Measurements from ENCODE around the gene SLC28A3. TPM values are rescaled to one million over a fixed set of nuclear protein-coding genes. Genes with fewer than 3 reads are reported as not detected.

SLC28A3 gene
- total RNA-seq, 1 experiment from 2014 or later, result 0.13 TPM

DNA sequence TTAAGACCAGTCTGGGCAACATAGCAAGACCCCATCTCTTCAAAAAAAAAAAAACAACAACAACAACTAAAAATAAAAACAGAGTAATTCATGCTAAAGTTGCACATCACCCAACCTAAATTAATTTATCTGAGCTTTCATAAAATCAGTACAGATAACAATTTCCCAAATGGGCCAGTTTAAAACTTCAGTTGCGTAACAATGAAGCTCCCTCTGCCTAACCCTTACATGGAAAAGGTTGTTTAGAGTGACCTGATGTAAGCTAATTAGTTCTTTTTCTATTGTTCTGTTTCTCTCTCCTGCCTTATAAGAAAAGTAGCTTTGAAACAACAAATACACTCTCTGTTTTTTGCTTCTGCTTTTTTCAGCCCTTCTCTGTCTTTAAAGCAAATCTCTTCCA, 46.2 kb upstream of the SLC28A3 start:
- intact Hi-C loops (cut with micrococcal nuclease; ENCODE audit: unreplicated experiment), result no loop called here
- no TSS peak for BruUV-seq (replicated peaks)

DNA sequence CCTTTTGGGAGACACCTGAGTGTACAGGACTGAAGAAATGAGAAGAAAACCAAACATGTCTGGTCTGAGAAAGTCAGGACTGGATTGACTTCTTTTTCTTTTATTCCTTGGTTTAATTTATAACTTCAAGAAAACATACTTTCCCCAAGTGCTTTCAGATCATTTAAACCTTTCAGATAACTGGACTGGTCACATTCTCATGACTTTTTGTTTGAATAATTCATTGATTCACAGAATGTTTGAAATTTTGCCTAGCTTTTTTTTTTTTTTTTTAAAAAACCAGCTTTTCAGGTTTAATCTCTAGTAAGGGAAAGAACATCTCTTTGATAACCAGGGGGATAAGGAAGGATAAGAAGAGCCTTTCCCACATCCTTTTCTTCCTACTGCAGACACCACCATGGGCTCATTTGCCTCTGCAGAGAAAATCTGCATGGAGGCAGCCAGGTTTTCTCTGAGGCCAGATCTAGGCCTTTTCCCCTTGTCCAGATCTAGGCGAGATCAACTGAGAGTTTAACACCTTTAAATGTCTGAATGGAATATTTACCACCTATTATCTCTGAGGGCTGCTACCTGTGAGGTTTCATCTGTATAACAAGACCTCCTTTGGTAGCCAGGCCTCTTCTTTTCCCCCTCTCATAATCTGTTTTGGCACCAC, 45.0 kb upstream of the SLC28A3 start:
- Histone ChIP-seq H4K20me1 (ENCODE audit: insufficient read depth) (no peaks in the 10 kb centered on the region), H3K36me3 (ENCODE audit: low read depth) (no peaks in the 10 kb centered on the region), H3K4me1 (replicated peaks; ENCODE audit: insufficient read depth) (no peaks in the 10 kb centered on the region; the same call in 1 of the 2 replicates), H3K4me3 (no peak overlapping the region), H2AFZ (no peak overlapping the region), H3K27ac (no peak overlapping the region), H3K9me2 (ENCODE audit: insufficient read depth) (no peaks in the 10 kb centered on the region), H3K9me3 (ENCODE audit: insufficient read depth, low read depth) (no peaks in the 10 kb centered on the region), H3K27me3 (ENCODE audit: insufficient read depth, low read depth) (no peaks in the 10 kb centered on the region), H3K79me2 (ENCODE audit: low read depth) (no peaks in the 10 kb centered on the region), H3F3A (ENCODE audit: insufficient read depth, low read depth) (no peaks in the 10 kb centered on the region), H3K4me2 (no peak overlapping the region)
- intact Hi-C loops (cut with micrococcal nuclease; ENCODE audit: unreplicated experiment), result no loop called here
- no TSS peak for BruUV-seq (replicated peaks)
- no peak for TF ChIP-seq EZH2 (IDR thresholded peaks at IDR 0.05; ENCODE audit: low read depth)
- TF ChIP-seq, protein P1, sequence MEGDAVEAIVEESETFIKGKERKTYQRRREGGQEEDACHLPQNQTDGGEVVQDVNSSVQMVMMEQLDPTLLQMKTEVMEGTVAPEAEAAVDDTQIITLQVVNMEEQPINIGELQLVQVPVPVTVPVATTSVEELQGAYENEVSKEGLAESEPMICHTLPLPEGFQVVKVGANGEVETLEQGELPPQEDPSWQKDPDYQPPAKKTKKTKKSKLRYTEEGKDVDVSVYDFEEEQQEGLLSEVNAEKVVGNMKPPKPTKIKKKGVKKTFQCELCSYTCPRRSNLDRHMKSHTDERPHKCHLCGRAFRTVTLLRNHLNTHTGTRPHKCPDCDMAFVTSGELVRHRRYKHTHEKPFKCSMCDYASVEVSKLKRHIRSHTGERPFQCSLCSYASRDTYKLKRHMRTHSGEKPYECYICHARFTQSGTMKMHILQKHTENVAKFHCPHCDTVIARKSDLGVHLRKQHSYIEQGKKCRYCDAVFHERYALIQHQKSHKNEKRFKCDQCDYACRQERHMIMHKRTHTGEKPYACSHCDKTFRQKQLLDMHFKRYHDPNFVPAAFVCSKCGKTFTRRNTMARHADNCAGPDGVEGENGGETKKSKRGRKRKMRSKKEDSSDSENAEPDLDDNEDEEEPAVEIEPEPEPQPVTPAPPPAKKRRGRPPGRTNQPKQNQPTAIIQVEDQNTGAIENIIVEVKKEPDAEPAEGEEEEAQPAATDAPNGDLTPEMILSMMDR (conservative IDR thresholded peaks at IDR 0.05), result no peak
- CTCF ChIA-PET, result no interaction called here
- no peak for DNase-seq
- POLR2A ChIA-PET (ENCODE audit: unreplicated experiment), result no interaction called here

More for the DNA sequence above, 46.2 kb upstream of the SLC28A3 start:
- Histone ChIP-seq H3K4me3 (no peak overlapping the region), H2AFZ (no peak overlapping the region), H4K20me1 (ENCODE audit: insufficient read depth) (no peaks in the 10 kb centered on the region), H3K27me3 (ENCODE audit: insufficient read depth, low read depth) (0 out of 2 replicates have a peak, but pooled peaks cover 3% of the 10 kb centered on the region), H3K4me1 (replicated peaks; ENCODE audit: insufficient read depth) (no peaks in the 10 kb centered on the region; the same call in 1 of the 2 replicates), H3F3A (ENCODE audit: insufficient read depth, low read depth) (no peaks in the 10 kb centered on the region), H3K4me2 (no peak overlapping the region), H3K9me2 (ENCODE audit: insufficient read depth) (no peaks in the 10 kb centered on the region), H3K27ac (no peak overlapping the region), H3K79me2 (ENCODE audit: low read depth) (no peaks in the 10 kb centered on the region), H3K9me3 (ENCODE audit: insufficient read depth, low read depth) (no peaks in the 10 kb centered on the region), H3K36me3 (ENCODE audit: low read depth) (no peaks in the 10 kb centered on the region)
- POLR2A ChIA-PET (ENCODE audit: unreplicated experiment), result no interaction called here
- no peak for DNase-seq
- TF ChIP-seq, protein P1 (conservative IDR thresholded peaks at IDR 0.05), result no peak
- no peak for TF ChIP-seq EZH2 (IDR thresholded peaks at IDR 0.05; ENCODE audit: low read depth)
- CTCF ChIA-PET, result no interaction called here

DNA sequence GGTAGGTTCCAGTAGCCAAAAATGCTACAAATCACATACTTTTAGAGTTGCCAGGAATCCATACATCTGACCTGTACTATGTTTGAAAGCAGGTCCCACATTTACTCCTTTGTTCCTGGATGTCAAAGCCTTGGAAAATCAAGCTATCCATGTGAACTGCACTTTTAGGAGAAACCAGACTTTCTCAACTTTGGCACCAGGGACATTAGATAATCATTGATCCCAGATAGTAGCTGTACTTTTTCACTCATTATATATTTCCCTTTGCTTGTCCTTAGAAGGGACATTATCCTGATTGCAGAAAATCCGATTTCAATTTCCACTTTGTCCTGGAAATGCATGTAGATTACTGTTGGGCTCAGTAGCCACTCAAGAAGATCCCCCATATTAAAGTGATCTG, 44.1 kb upstream of the SLC28A3 start:
- H3K36me3 ChIP-seq (ENCODE audit: low read depth), result no peaks in the 10 kb centered on the region
- no peaks in the 10 kb centered on the region for H3K27me3 ChIP-seq (ENCODE audit: insufficient read depth, low read depth)
- no peak overlapping the region for H2AFZ ChIP-seq
- POLR2A ChIA-PET (ENCODE audit: unreplicated experiment), result no interaction called here
- no peak for TF ChIP-seq EZH2 (IDR thresholded peaks at IDR 0.05; ENCODE audit: low read depth)
- TF ChIP-seq, protein P1 (conservative IDR thresholded peaks at IDR 0.05), result no peak
- H3K4me1 ChIP-seq (replicated peaks; ENCODE audit: insufficient read depth), result no peaks in the 10 kb centered on the region; the same call in 1 of the 2 replicates
- H3K9me2 ChIP-seq (ENCODE audit: insufficient read depth), result no peaks in the 10 kb centered on the region
- no TSS peak for BruUV-seq (replicated peaks)
- H3K4me2 ChIP-seq, result no peak overlapping the region
- H3F3A ChIP-seq (ENCODE audit: insufficient read depth, low read depth), result no peaks in the 10 kb centered on the region
- no peak overlapping the region for H3K27ac ChIP-seq
- no peak overlapping the region for H3K4me3 ChIP-seq
- CTCF ChIA-PET, result no interaction called here
- no peak for DNase-seq
- intact Hi-C loops (cut with micrococcal nuclease; ENCODE audit: unreplicated experiment), result no loop called here
- no peaks in the 10 kb centered on the region for H3K9me3 ChIP-seq (ENCODE audit: insufficient read depth, low read depth)
- H4K20me1 ChIP-seq (ENCODE audit: insufficient read depth), result no peaks in the 10 kb centered on the region
- H3K79me2 ChIP-seq (ENCODE audit: low read depth), result no peaks in the 10 kb centered on the region
